ENCODE data around the gene GPR139.

GPR139 gene

DNA sequence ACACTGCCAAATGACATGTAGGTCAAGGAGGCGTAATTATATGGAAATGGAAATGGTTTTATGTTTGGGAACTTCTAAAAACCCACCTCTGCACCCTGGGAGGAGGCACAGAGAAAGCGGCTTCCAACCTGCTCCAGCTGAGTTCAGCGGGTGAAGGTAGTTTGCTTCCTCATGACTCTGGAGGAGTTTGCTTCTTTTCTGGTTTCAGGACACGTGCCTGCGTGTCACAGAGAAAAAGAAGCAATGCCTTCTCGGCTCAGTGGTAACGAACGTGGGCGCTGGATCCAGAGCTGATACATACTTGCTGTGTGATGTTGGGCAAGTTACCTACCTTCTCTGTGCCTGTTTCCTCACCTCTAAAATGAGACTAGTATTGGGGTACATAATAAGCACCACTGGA, 22.1 kb downstream of the GPR139 start:
- no peak for DNase-seq

DNA sequence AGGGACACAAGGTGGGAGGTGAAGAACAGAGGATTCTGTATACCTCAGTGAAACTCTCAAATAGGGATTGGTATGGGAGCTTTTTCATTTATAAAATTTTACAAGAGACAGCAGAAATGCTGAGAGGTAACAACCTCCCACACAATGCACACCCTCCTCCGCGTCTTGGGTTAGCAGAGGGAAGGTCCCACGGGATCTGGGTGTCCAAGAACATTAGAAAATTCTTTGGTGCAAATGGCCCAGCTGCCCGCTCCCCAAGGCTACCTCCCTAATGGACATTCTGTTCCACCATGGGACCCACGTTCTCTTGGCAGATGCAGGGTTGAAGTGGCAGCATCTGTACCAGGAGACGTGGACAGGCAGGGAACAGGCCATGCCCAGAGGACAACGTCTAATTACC, 22.5 kb downstream of the GPR139 start:
- no peak for DNase-seq

DNA sequence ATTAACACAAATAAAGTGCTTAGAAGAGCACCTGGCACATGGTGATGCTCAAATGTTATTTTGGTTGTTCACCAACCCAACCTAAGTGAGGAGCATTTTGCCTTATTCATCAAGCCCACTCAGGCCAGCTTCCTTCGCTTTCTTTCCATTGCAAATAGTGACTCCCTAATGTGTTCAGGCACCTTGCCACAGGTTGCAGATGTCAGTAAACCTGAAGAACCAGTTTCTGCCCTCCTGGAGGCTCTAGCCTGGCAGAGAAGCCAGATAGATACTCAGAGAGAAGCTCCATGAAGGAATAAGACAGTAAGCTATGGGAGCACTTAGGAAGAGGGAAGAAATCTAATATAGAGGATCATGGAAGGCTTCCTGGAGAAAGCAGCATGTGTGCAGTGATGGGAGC, 23.9 kb downstream of the GPR139 start:
- DNase-seq, result no peak

DNA sequence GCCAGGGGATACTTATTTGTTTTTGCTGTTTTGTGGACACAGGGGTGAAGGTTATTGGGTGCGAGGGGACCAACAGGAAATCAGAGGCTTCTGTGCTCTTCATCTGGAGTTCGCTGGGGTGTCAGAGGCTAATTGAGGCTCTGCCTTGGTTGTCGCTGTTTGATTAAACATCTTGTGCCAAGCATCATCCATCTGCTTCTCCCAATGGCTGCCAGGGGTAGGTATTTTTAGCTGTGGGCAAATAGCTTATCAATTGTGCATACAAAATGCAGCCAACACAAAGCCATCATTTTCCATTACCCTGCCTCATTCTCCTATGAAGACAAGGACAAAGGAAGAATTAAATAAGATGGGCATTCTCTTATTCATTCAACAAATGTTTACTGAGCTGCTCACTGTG, 27.8 kb downstream of the GPR139 start:
- DNase-seq, result no peak

DNA sequence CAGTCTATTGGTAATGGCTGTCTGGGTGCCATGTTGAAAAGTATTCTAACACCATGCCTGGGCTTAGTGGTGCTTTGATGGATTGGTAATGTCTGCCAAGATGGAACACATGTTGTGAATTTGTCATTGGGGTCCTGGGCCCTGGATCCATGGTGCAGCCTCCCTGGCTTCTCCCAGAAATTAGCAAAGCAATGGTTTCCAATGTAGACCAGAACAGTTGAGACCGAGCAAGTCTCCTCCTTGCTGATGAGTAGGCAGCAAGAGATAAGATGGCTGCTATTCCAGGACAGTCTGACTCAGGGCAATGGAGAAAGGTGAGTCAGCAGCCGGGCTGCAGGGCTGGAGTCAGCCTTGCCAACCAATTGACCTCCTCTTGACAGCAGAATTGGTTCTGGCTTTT, 30.8 kb downstream of the GPR139 start:
- DNase-seq, result no peak

DNA sequence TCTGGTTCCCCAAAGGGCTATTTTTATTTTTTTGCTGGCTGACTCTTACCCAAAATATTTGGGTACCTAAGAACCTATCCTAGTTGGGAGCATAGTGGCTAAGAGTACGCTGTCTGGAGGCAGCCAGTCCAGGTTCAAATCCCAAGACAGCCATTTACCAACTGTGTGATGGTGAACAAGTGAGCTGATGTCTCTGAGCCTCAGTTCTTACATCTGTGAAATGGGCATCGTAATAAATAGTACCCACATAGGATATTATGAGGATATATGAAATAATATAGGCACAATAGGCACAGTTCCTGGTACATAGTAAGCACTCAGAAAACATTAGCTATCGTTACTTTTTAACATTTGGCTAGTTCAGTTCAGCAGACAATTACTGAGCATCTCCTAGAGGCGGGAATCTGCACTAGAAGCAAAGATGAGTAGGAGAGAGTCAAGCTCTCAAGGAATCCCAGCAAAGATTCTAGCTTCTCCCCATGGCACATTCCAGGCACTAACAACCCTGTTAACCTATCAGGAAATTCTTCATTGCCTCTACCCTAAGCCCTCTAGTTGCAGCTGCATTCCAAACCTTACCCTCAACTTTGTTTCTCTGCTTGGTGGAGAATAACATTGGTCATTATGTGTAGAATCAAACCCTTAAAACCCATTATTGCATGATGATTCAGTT, 31.6 kb downstream of the GPR139 start:
- DNase-seq, result no peak

DNA sequence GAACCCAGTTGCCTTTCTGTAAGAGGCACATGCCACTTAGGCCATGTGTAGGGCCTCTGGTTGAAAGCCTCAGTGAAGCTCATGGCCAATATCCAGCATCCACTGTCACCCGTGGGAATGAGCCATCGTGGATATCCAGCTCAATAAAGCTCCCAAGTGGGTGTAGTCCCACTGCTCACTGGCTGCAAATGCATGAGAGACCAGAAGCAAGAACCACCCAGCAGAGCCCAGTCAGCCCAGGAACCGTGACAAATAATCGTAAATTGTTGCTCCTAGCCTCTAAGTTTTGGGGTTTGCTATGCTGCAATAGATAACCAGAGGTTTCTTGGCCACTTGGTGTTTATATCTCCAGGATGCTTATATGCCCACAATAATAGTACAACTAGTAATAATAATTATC, 33.7 kb downstream of the GPR139 start:
- no peak for DNase-seq

DNA sequence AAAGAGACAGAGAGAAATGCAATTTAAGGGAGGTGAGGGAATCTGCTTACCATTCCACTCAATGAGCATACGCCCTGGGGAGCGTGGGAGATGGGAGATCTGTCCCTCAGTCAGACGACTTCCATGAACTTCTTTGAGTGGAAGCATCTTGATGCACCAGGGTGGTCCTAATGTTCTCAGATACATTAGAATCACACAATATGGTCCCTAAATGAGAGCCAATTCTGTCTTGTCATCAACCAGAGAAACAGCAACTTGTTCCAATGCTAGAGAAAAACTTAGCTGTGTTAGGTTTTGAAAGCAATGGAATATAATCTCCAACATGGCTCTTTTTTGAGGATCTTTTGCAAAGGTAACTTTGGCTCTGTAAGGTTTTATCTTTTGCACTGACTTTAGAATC, 44.1 kb downstream of the GPR139 start:
- no peak for DNase-seq

DNA sequence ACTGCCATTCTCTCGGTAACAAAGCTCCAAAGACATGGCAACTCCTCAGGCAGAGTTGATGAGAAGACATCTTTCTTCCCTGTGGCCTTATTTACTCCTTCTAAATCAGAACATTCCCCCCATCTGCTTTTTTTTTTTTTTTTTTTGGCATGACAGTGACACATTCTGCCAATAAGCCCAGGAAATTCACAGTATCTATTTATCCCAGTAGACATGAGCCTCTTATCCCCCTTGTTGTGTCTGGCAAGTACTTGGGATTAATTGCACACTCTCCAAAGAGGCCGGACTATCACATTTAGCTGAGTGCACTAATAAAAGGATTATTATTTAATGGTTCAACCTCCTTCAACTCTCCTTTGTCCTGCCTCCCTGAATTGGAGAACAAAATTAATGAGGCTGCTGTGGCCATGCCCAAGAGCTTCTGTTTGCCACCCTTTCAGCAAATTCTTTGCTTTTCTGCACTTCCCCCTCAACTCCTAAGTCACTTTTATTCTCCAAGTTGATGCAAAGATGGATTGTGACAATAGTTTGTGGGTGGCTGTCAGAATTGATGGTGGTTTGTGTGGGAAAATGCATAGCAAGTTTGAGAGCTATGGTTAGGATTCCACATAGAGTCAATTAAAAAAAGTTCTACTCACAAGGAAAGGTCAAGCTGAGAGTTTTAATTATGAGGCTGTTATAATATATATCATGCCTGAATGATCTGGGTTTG, 47.2 kb downstream of the GPR139 start:
- DNase-seq, result no peak

DNA sequence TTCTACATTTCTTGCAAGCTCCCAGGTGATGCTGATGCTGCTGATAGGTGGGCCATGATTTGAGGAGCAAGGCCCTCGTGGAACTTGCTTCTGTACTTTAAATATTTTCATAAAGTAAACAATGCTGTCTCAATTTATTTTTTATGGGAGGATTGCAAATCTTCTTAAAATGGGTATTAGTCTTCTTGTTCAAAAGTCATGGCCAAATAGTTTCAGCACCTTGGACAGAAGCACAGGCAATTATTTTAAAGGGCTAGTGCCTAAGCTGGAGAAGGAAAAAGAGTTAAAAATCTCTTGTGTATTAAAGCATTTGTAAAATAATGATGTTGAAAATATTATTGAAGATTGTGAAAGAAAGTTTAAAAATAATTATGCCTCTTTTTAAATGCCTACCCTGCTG, 50.5 kb downstream of the GPR139 start:
- DNase-seq, result no peak

DNA sequence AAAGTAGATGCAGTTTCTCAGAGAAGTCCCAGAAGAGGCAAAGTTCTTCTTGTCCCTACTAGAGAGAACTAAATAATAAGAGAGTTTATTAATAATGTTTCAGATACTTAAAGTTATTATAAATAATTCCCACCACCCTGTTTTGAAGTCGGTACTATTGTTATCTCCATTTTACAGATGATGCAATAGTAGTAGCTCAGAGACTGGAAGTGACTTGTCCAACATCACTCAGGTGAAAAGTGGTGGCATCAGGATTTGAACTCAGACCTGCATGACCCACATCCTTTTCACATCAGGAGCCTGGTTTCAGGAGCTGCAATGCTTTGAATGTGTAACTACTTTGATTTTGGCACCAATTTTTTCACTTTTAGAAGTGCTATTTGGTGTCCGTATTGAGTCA, 52.7 kb downstream of the GPR139 start:
- no peak for DNase-seq

DNA sequence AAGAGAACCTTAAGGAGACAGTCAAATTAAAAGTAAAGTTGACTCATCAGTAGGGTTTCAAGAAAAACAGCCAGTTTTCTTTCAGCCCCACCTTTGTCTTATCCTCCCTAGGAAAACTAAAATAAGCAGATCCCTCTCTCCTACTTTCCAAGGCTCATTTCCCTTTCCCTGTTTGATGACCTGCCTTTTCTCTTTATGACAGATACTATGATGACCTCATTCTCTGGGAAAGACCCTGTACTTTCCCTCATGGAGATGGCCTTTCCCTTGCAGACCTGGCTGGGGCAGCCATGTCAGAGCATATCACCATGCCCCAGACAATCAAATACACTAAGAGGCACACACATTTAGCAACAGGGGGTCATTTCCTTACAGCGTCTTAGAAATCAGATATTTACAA, 53.6 kb downstream of the GPR139 start:
- DNase-seq, result no peak

DNA sequence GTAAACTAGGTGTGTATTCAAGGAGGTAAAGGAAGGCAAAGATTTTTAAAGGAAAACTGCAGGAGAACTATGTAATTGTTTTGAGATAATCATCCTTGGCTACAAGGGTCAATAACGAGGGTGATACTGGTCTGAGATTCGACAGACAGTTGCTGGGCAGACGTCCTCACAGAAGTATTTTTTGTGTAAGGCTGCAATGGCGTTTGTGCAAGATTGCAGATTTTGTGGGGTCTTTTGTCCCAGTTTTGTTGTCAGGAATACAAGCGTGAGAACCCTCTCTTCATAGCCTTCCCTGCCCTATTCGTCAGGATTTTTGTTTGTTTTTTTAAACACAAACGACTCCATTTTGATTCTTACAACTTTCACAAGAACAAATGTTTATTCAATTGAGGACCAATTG, 57.5 kb downstream of the GPR139 start:
- DNase-seq, result no peak

DNA sequence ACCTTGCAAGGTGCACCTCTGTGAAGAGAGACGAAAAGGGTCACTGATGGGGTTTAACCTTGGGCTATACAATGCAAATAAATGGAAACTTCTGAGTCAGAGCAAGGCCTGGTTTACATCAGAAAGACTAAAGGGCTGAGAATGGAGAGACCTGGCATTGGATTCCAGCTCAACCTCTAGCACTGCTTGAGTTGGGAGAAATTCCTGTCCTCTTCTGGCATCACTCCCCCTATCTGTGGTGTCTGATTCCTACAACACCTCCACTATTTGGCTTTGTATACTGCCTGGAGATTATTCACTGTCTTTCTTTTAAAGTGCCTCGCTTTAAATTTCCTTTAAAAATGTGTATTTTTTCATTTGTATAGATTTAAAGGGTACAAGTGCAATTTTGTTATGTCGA, 68.8 kb downstream of the GPR139 start:
- DNase-seq, result no peak

DNA sequence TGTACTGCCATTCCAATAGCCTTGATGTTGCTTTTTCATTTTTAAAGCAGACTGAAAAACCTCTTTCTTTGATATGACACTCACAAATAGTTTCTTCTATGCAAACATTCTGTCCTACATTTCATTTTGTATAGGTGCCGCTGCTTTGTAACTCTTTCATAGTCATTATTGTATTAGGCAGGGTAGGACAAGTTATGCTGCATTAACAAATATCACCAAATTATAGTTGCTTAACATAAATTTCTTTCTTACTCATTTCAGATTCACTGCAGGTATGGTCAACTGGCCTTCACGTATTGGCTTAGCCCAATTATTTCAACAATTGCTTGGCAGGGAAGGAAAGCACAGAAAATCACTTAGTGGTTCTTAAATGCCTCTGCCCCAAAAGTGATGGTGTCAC, 70.8 kb downstream of the GPR139 start:
- no peak for DNase-seq

DNA sequence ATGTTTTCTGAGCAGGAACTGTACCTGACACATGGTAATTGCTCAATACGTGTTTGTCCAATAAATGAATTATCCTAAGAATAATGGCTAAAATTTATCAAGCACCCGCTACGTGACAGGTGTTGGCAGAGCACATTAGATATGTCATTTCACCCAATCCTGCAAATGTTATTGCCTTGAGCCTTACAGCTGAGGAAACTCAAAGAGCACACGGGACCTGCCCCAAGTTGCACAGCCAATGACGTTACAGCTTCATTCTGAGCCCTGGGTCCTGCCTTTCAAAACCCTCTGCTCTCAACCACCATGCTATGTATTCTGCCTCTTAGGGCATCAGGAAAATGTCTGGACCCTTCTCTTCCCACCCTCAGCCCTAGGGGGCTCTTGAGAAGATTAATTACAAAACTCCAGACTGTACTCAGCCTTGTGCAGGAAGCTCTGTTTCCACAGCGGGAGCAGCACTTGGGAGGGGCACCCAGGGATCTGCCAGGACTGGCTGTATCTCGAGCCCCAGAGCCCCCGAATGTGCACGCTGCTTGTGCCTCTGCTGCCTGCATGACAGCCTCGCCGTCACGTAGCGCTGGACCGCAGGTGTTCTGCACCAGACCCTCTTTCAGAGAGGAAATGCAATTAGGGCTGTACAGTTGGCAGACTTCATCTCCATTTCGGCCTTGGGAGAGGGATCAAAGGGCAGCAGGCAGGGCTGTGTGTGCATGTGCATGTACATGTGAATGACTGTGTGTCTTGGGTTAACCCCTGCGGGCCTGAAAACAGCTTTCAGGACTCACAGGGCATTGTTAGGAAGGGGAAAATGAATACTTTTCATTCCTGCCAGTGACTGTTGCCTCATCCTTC, 71.6 kb downstream of the GPR139 start:
- no peak for DNase-seq

DNA sequence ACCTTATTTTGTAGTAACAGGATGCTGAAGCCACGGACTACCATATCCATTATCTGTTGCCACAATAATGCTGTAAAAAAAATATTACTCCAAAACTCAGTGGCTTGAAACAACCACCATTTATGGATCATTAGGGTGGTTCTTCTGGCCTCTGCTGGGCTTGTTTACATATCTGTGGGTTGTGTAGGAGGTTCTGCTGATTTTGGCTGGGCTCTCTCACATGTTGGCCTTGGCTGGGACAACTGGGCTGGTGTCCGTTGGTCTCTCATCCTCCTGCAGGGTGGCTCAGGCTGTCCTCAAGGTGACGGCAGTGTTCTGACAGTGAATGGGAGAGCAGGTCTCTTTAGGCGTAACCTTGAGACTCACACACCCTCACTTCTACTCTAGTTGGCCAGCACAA, 76.0 kb downstream of the GPR139 start:
- no peak for DNase-seq

DNA sequence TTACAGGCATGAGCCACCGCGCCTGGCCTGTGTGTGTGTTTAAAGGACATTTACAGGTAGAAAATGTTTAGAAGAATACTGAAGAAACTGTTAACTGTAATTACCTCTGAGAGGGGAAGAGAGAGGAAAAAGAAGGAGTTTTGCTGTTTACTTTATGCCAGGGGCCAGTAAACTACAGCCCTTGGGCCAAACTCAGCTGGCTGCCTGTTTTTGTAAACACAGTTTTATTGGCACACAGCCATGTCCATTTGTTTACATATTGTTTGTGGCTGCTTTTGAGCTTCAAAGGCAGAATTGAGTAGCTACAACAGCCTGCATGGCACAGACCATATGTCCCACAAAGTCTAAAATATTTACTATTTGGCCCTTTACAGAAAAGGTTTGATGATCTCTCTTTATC, 76.4 kb downstream of the GPR139 start:
- no peak for DNase-seq

DNA sequence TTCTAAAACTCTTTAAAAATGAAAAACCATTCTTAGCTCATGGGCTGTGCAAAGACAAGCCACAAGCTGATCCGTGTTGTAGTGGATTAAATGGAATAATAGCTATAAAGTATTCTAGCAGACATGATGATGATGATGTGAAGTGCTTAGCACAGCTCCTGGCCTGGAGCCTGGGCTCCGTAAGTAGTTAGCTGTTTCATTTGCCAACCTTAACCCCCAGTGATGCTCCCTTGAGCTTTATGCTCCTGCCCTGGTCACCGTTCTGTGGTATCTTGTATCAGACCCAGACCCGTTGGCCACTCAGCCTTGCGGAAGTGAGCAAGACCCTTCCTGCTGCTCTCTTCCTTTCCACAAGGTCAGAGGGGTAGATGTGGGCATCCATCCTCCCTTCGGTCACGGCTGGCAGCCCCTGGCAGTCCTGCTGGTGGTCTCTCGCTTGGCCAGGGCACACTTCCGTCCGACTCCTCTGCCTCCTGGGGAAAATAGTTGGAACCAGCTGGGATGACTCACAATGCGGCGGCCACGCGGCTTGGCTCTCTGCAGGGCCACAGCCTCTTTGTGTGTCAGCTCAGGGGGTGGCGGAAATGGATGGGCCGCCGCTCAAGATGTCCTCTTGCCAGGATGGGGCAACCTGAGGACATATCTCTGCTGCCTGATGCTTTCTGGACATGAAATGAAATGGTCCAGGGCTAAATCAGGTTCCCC, 79.1 kb downstream of the GPR139 start:
- DNase-seq, result peak; percentile 19

DNA sequence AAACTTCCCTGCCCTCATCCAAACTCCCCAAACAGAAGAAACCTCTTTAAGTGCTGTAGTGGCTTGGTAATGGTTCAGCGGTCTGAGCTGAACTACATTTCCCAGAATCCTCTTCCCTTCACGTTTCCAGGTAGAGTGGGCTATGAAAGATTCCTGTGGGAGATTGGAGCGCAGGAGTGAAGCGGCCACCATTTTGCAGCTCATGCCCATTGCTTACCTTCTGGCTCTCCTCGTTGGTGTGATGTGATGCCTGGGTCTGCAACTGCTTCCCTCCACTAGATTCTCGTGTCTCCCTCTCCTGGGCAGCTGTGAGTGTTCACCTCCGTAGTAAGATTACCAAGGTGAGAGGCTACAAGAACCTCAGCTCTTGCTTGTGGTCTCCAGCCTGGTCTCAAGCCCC, 82.1 kb downstream of the GPR139 start:
- DNase-seq, result no peak

DNA sequence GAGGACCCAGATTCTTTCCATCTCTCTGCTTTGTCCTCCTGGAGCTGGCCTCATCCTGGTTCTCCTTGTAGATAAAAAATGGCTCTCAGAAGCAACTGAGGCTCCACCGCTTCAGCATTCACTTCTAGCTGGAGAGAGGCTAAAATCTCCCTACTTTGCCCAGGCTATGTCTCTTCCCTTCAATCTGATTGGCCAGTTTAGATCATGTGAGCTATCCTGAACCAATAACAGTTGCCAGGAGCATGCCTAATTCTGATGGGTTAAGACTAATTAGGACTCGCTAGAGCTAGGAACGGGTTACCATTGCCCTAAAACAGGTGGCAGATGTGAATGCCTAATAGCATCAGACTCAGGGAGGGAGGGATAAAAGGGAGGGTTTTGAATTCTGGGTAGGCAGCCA, 89.6 kb downstream of the GPR139 start:
- no peak for DNase-seq
